ENCODE measurements around the gene METTL8. TPM values are rescaled to one million over a fixed set of nuclear protein-coding genes. Genes with fewer than 3 reads are reported as not detected.

Gene METTL8
- total RNA-seq, 2 donors from 2014 or later = 8.1 to 18.0 TPM

GRCh38 chr2:171267855-171268629, 165.7 kb downstream of the METTL8 start:
- no peaks in the 10 kb centered on the region for H3K4me1 ChIP-seq (replicated peaks)
- no peak overlapping the region for H3K27ac ChIP-seq
- H3K27me3 ChIP-seq (replicated peaks; ENCODE audit: insufficient read depth) = no peaks in the 10 kb centered on the region
- H3K4me3 ChIP-seq = no peak overlapping the region
- H3K9me3 ChIP-seq = no peaks in the 10 kb centered on the region
- intact Hi-C loops (cut with DNase I) = no loop called here
- DNase-seq (ENCODE audit: low spot score) = no peak
- WGBS = 76% methylated on average over 4 of the region's 4 CpGs
- TF ChIP-seq CTCF (IDR thresholded peaks at IDR 0.05) (no peak), POLR2AphosphoS5 (IDR thresholded peaks at IDR 0.05) (no peak)
- H3K36me3 ChIP-seq = no peaks in the 10 kb centered on the region

Other genes starting within 250 kb of the METTL8 start
- gene DCAF17, start 236 bp upstream of the METTL8 start, total RNA-seq = 10 to 100 TPM; 15.5 to 19.1 TPM
- gene CYBRD1, start 88.5 kb upstream of the METTL8 start, total RNA-seq = 100 to 1,000 TPM in 1 of 2 donors, 10 to 100 TPM in 1; 67.9 to 130 TPM

Data from prostate gland (tissue), 2 donors.